Measurements from ENCODE around the gene RNPS1. TPM values are rescaled to one million over a fixed set of nuclear protein-coding genes. Genes with fewer than 3 reads are reported as not detected.

Gene RNPS1
- total RNA-seq, 1 donor from 2014 or later: 98.6 TPM

- TF ChIP-seq, protein P1, sequence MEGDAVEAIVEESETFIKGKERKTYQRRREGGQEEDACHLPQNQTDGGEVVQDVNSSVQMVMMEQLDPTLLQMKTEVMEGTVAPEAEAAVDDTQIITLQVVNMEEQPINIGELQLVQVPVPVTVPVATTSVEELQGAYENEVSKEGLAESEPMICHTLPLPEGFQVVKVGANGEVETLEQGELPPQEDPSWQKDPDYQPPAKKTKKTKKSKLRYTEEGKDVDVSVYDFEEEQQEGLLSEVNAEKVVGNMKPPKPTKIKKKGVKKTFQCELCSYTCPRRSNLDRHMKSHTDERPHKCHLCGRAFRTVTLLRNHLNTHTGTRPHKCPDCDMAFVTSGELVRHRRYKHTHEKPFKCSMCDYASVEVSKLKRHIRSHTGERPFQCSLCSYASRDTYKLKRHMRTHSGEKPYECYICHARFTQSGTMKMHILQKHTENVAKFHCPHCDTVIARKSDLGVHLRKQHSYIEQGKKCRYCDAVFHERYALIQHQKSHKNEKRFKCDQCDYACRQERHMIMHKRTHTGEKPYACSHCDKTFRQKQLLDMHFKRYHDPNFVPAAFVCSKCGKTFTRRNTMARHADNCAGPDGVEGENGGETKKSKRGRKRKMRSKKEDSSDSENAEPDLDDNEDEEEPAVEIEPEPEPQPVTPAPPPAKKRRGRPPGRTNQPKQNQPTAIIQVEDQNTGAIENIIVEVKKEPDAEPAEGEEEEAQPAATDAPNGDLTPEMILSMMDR (IDR thresholded peaks at IDR 0.05): no peak
- H3K9me3 ChIP-seq: no peaks in the 10 kb centered on the region
- ATAC-seq: no peak
- no peaks in the 10 kb centered on the region for H3K4me1 ChIP-seq
- no peak overlapping the region for H3K27ac ChIP-seq
- H3K27me3 ChIP-seq (ENCODE audit: low read depth): no peaks in the 10 kb centered on the region
- intact Hi-C loops (cut with DNase I): no loop called here
- peaks cover 100% of the 10 kb centered on the region for H3K36me3 ChIP-seq
- H3K4me3 ChIP-seq: no peak overlapping the region
- no peak for DNase-seq
Measured at GRCh38 chr16:2257726-2258125, 10.2 kb downstream of the RNPS1 start.

- ATAC-seq: no peak
- H3K27ac ChIP-seq: no peak overlapping the region
- TF ChIP-seq, protein P1 (IDR thresholded peaks at IDR 0.05): no peak
- peak; percentile 15 for DNase-seq
- no peak overlapping the region for H3K4me3 ChIP-seq
- peaks cover 9% of the 10 kb centered on the region for H3K4me1 ChIP-seq
- H3K9me3 ChIP-seq: no peaks in the 10 kb centered on the region
- peaks cover 90% of the 10 kb centered on the region for H3K36me3 ChIP-seq
- intact Hi-C loops (cut with DNase I): no loop called here
- no peaks in the 10 kb centered on the region for H3K27me3 ChIP-seq (ENCODE audit: low read depth)
Measured at GRCh38 chr16:2256531-2257140, 11.3 kb downstream of the RNPS1 start.

DNA sequence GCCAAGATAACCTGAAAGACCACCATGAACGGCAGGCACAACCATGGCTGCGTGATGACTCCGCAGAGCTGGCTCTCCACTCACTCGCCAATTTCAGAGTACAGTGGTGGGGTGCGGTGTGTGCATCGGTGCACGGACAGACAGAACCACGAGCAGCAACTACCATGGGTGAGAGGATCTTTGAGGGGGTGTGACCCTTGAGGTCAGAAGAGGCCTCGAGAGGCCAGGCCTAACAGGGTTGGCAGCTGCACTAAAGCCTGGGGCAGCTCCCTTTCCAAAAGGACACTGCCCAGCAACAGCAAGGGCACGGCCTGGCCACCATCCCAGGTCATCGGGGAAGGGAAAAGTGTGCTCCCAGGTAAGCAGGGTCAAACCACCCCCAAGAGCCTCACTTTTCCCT is 14.6 kb downstream of the RNPS1 start:
- peaks cover 20% of the 10 kb centered on the region for H3K4me1 ChIP-seq
- no peaks in the 10 kb centered on the region for H3K9me3 ChIP-seq
- H3K36me3 ChIP-seq: peaks cover 61% of the 10 kb centered on the region
- peak; percentile 36 for DNase-seq
- H3K27me3 ChIP-seq (ENCODE audit: low read depth): no peaks in the 10 kb centered on the region
- intact Hi-C loops (cut with DNase I): no loop called here
- no peak overlapping the region for H3K27ac ChIP-seq
- no peak for ATAC-seq
- TF ChIP-seq, protein P1 (IDR thresholded peaks at IDR 0.05): no peak
- no peak overlapping the region for H3K4me3 ChIP-seq

DNA sequence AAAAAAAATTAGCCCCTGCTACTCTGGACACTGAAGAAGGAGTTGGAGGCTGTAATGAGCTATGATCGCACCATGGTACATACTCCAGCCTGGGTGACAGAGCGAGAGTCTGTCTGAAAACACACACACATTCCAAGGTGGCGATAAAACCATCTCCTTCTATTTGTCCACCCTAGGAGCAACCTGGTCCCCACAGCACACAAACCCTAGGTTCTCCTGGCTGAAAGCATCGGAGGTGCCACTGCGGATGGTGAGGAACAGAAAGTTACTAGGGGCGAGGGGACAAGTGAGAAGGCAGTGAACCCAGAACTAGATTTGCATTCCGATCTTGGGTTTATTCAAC is 15.1 kb downstream of the RNPS1 start:
- TF ChIP-seq, protein P1 (IDR thresholded peaks at IDR 0.05): no peak

DNA sequence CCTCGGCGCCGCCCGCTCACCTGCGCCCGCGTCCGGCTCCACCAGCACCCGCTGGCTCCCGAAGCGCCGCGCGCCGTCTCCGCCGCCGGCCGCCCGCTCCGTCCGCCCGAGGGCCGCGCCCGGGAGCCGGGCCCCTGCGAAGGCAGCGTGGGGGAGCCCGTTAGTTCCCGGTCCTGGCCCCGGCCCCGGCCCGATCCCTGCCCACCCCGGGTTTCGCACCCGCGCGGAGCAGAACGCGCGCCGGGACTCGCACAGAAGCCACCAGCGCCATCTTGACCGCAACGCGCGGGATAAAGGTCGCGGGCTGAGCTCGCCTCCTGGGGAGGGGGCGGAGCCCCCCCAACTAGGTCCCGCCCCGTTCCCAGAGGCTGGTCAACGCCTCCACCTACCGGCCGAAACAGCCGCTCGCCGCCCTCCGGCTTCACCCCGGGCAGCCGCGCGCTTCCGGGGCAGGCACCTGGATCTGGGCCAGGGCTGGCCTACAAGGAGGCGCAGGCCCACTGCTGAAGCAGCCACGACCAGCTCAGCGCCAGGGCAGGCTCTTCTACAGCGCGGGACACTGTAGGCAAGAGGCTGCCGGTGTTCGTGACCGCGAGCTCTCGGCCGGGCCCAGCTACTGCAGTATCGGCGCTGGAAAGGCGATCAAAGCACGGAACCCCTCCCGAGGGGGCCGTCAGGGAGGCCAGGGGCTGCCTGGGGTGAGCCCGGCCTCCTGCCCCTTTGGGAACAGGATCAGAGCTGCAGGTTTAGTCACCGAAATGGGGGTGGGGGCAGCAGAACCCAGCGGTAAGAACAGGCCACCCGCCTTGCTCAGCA is 16.4 kb downstream of the RNPS1 start, which contains the start of gene ECI1:
Gene ECI1 (minus strand): TSS at position 292 of the 816 bp plus-strand sequence. CDS start 21 bp downstream, at position 271.
- ATAC-seq: peak; percentile 98 to 99

More for the DNA sequence above, 15.1 kb downstream of the RNPS1 start:
- no peak for ATAC-seq
- DNase-seq: peak; percentile 4
- H3K4me1 ChIP-seq: peaks cover 20% of the 10 kb centered on the region
- intact Hi-C loops (cut with DNase I): no loop called here
- no peaks in the 10 kb centered on the region for H3K27me3 ChIP-seq (ENCODE audit: low read depth)
- no peak overlapping the region for H3K4me3 ChIP-seq
- peaks cover 59% of the 10 kb centered on the region for H3K36me3 ChIP-seq
- H3K27ac ChIP-seq: no peak overlapping the region
- H3K9me3 ChIP-seq: no peaks in the 10 kb centered on the region

More for the DNA sequence above, 16.4 kb downstream of the RNPS1 start, which contains the start of gene ECI1:
- Histone ChIP-seq H3K27me3 (ENCODE audit: low read depth) (no peaks in the 10 kb centered on the region), H3K4me1 (peaks cover 20% of the 10 kb centered on the region), H3K27ac (peak within 1 kb of the TSS; percentile 88), H3K4me3 (peak within 1 kb of the TSS; percentile 83), H3K36me3 (peaks cover 52% of the 10 kb centered on the region), H3K9me3 (no peaks in the 10 kb centered on the region)
- intact Hi-C loops (cut with DNase I): no loop called here
- peak; percentile 97 for DNase-seq
- TF ChIP-seq, protein P1 (IDR thresholded peaks at IDR 0.05): peak; percentile 83
